COLO668 (cell line): ENCODE measurements around the gene LRRC75A.

Source experiments
- DNase-seq: peaks from one replicate; lab custom pipeline; 2025; ENCODE audit not compliant: unreplicated experiment; lab: John Stamatoyannopoulos, UW

The LRRC75A gene

DNA sequence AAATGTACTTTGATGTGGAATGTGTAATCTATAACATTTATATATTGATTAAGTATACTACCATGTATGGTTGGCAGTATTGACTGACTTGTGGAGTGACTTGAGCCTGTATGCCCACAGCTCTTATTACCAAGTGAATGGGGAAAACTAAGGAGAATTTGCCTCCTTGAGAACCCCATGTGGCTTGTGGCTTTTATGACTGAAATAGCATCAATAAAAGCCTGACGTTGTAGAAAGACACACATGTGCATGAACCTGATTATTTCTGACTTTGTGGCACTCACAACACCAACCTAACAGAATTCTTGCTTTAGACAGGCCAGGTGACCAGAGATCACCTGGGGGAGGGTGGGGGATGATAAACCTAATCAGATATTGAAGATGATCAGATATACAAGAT is 2.1 kb upstream of the LRRC75A start:
- DNase-seq, result no peak

GRCh38 chr17:16493531-16494046 is 1.6 kb upstream of the LRRC75A start:
- no peak for DNase-seq

DNA sequence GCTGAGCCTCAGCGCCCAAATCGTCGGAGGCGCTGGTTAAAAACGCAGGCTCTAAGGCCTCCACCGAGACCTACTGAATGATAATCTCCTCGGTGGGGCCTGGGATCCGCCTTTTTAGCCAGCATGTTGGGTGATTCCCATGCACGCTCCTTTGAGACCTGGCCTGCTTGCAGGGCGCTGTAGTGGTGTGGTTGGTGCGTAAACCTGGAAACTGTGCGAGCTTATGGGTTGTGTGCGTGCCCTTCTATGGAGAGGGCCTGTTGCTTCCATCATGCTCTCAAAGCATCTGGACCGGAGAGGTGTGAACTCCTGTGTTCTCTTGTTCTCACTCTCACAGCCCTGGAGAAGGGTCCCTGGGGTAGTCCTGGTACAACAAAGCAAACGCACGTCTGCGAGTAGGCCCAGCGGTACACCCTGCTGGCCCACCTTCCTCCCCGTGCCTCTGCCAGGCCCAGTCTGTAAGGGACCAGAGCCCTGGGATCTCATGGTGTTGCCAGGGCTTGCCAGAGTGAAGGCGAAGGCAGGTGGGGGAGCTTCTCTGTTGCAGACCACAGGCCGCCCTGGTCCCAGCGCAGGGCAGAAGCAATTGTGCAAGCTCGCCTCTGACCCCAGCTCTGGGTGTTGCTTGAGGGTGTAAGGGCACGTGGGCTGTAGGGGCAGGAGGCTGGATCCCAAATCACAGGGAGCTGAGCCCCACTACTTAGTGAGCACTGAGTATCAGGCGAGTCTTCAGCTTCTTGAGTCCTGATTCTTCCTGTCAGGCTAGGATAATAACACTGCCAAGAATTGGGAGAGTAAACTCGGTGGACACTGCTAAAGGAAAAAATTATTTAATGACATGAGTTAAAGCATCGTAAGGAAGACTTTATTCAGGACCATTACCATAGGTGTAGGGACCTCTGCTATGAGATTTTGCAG is 879 bp upstream of the LRRC75A start:
- no peak for DNase-seq

GRCh38 chr17:16491131-16491702 is 776 bp downstream of the LRRC75A start:
- peak; percentile 56 for DNase-seq

GRCh38 chr17:16489431-16489830 is 2.6 kb downstream of the LRRC75A start:
- DNase-seq, result no peak

- DNase-seq, result no peak
These were observed 3.0 kb downstream of the LRRC75A start for GRCh38 chr17:16488968-16489337.

GRCh38 chr17:16488186-16488967 is 3.6 kb downstream of the LRRC75A start:
- no peak for DNase-seq

- DNase-seq, result peak; percentile 98
These were observed 5.4 kb downstream of the LRRC75A start for GRCh38 chr17:16486373-16487250.

- DNase-seq, result no peak
These were observed 7.4 kb downstream of the LRRC75A start for GRCh38 chr17:16484445-16485175.

GRCh38 chr17:16483021-16483645 is 8.9 kb downstream of the LRRC75A start:
- DNase-seq, result no peak

GRCh38 chr17:16482253-16482652 is 9.7 kb downstream of the LRRC75A start:
- no peak for DNase-seq

- no peak for DNase-seq
These were observed 11.0 kb downstream of the LRRC75A start for GRCh38 chr17:16480995-16481394.

GRCh38 chr17:16479264-16479663 is 12.7 kb downstream of the LRRC75A start:
- DNase-seq, result no peak

GRCh38 chr17:16478649-16479048 is 13.3 kb downstream of the LRRC75A start:
- no peak for DNase-seq

DNA sequence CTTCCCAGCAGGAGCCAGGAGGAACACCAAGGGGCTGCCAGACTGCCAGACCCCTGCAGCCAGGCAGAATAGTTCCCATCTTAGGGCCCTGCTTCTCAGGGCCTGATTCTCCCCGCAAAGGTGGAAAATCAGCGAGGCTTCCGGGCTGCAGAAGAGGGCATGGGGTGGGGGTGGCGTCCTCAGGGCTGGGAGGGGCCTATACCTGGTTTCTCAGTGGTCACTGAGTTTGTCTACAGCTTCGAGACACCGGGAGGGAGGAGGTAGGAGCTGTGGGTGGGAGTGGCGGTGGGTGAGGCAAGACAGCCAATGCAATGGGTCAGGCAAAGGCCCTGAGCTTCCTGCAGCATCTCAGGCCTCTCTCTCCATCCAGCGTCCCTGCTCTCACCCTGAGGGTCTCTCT is 14.3 kb downstream of the LRRC75A start:
- no peak for DNase-seq

GRCh38 chr17:16477255-16477654 is 14.7 kb downstream of the LRRC75A start:
- no peak for DNase-seq

DNA sequence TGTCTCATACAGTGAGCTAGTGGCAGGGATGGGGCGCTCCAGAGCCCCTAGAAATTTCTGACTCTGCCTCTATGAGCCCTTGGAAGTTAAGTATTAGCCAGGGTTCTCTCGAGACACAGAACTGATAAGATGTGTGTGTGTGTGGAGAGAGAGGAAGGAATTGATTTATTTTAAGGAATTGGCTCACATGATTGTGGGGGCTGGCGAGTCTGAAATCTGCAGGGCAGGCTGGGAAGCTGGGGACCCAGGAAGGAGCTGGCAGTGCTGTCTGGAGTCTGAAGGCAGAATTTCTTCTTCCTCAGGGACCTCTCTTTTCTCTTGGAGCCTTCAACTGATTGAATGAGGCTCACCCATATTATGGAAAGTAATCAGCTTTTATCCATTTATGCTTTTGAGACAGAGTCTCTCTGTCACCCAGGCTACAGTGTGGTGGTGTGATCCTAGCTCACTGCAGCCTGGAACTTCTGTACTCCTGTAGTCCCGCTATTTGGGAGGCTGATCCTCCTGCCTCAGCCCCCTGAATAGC is 16.8 kb downstream of the LRRC75A start:
- DNase-seq, result no peak

- no peak for DNase-seq
These were observed 17.8 kb downstream of the LRRC75A start for GRCh38 chr17:16474012-16474725.
